Stimulated activated CD8-positive, alpha-beta memory T cell treated with anti-CD3 and anti-CD28 coated beads, Interleukin-7, amount 100 ng/mL, for 48 hours (primary cell): Measurements from ENCODE around the gene CALHM3.
"Not testable (repeated sequence)": the region's sequence is repeated elsewhere in the genome, so short reads cannot be mapped to it uniquely, and the experiment has no call there.

ENCODE experiments used
- DNase-seq, 2 donors: peaks; one replicate each; pipeline ENCODE4 v3.0.0-alpha.2; 2020; ENCODE audit warnings: low read depth in 1 of 2; ENCODE audit errors: extremely low read depth in 1 of 2

The CALHM3 gene

GRCh38 chr10:103479135-103479534, at the start of gene CALHM3:
Gene CALHM3, minus strand, starts transcription at chr10:103479240. Its CDS starts 208 bp downstream, at chr10:103479032.
- no peak for DNase-seq

GRCh38 chr10:103528549-103528948, 49.5 kb upstream of the CALHM3 start:
- no peak for DNase-seq

- DNase-seq: not testable (repeated sequence)
These were observed 48.4 kb upstream of the CALHM3 start for GRCh38 chr10:103527476-103527875.

GRCh38 chr10:103525901-103526300, 46.9 kb upstream of the CALHM3 start:
- no peak for DNase-seq

GRCh38 chr10:103523683-103524082, 44.6 kb upstream of the CALHM3 start:
- DNase-seq: no peak

- not testable (repeated sequence) for DNase-seq
These were observed 43.0 kb upstream of the CALHM3 start for GRCh38 chr10:103522006-103522405.

- no peak for DNase-seq
These were observed 40.8 kb upstream of the CALHM3 start for GRCh38 chr10:103519798-103520197.

- no peak for DNase-seq
These were observed 38.4 kb upstream of the CALHM3 start for GRCh38 chr10:103517234-103518085.

GRCh38 chr10:103514244-103514643, 35.2 kb upstream of the CALHM3 start:
- no peak for DNase-seq

- DNase-seq: no peak
These were observed 34.5 kb upstream of the CALHM3 start for GRCh38 chr10:103513380-103514060.

- DNase-seq: no peak
These were observed 33.7 kb upstream of the CALHM3 start for GRCh38 chr10:103512591-103513379.

- DNase-seq: no peak
These were observed 33.1 kb upstream of the CALHM3 start for GRCh38 chr10:103512166-103512565.

GRCh38 chr10:103510791-103511752, 32.0 kb upstream of the CALHM3 start:
- no peak for DNase-seq

- DNase-seq: no peak
These were observed 31.1 kb upstream of the CALHM3 start for GRCh38 chr10:103510046-103510685.

GRCh38 chr10:103507235-103508191, 28.5 kb upstream of the CALHM3 start:
- DNase-seq: no peak

- DNase-seq: no peak
These were observed 27.0 kb upstream of the CALHM3 start for GRCh38 chr10:103506061-103506460.

GRCh38 chr10:103504181-103504783, 25.2 kb upstream of the CALHM3 start:
- DNase-seq: peak in 1 of 2 donors; percentile 57

- not testable (repeated sequence) for DNase-seq
These were observed 24.7 kb upstream of the CALHM3 start for GRCh38 chr10:103503777-103504176.
